Left ventricle myocardium inferior (tissue), 1 donor: Measurements from ENCODE around the gene KDM1B. TPM values are rescaled to one million over a fixed set of nuclear protein-coding genes. Genes with fewer than 3 reads are reported as not detected.

ENCODE experiments used
- DNase-seq: peaks from one replicate; pipeline ENCODE4 v3.0.0-alpha.2; 2020
- H3K27ac ChIP-seq: fragments of 200-600 bp; replicated peaks from 2 replicates; pipeline ENCODE4 v1.8.0; 2021
- H3K27me3 ChIP-seq: fragments of 200-600 bp; 2 replicates; pipeline ENCODE4 v1.8.0; 2021; ENCODE audit warnings: low read depth
- H3K36me3 ChIP-seq: fragments of 200-600 bp; 2 replicates; pipeline ENCODE4 v1.8.0; 2021
- H3K4me1 ChIP-seq: fragments of 200-600 bp; 2 replicates; pipeline ENCODE4 v1.8.0; 2021
- H3K4me3 ChIP-seq: fragments of 200-600 bp; 2 replicates; pipeline ENCODE4 v1.8.0; 2021; ENCODE audit warnings: mild to moderate bottlenecking, moderate library complexity
- H3K9me3 ChIP-seq: fragments of 200-600 bp; replicated peaks from 2 replicates; pipeline ENCODE4 v1.8.0; 2021
- intact Hi-C: fragments of 100-400 bp; cut with micrococcal nuclease; formaldehyde crosslinking; loops from one replicate; pipeline ENCODE4 v1.11.0; 2022
- total RNA-seq: library from RNA; stranded (reverse); fragmentation: NEBNext Ultra II Directional; extraction: Animal tissue kit (Norgen Biotek cat#: 25700); gene quantifications from one replicate; pipeline ENCODE4 v1.2.1, GENCODE V29; 2021
- TF ChIP-seq, protein P1 (sequence below): fragments of 200-600 bp; IDR thresholded peaks from 2 replicates; pipeline ENCODE4 v1.8.0; 2021; ENCODE audit warnings: antibody characterized with exemption, mild to moderate bottlenecking, borderline replicate concordance
- donor health status: DM: no; HTN: yes; CAD: no; lungs with severe emphysema.

Gene KDM1B
- total RNA-seq, 1 donor from 2014 or later: 14.3 TPM

DNA sequence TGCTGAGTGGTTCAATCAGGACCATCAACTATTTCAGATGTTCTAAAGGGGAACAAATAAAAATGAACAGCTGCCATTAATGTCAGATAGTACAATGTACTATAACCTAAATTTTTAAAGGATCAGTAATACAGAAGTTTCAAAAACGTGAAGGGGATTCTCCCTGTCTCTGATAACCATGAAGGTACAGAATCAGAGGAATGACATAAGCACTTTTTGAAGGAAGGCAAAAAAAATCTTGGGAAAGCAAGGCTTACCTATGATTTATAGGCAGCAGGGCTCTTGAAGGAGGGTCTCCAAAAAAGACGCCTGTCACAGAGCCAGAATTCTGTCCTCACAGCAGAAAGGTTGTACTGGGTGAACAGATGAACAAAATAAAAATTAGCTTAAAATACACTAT, 89.0 kb downstream of the KDM1B start:
- H3K9me3 ChIP-seq: no peaks in the 10 kb centered on the region
- peaks cover 54% of the 10 kb centered on the region for H3K36me3 ChIP-seq
- no peaks in the 10 kb centered on the region for H3K4me1 ChIP-seq
- intact Hi-C loops: no loop called here
- no peaks in the 10 kb centered on the region for H3K27me3 ChIP-seq
- no peak overlapping the region for H3K27ac ChIP-seq
- TF ChIP-seq, protein P1, sequence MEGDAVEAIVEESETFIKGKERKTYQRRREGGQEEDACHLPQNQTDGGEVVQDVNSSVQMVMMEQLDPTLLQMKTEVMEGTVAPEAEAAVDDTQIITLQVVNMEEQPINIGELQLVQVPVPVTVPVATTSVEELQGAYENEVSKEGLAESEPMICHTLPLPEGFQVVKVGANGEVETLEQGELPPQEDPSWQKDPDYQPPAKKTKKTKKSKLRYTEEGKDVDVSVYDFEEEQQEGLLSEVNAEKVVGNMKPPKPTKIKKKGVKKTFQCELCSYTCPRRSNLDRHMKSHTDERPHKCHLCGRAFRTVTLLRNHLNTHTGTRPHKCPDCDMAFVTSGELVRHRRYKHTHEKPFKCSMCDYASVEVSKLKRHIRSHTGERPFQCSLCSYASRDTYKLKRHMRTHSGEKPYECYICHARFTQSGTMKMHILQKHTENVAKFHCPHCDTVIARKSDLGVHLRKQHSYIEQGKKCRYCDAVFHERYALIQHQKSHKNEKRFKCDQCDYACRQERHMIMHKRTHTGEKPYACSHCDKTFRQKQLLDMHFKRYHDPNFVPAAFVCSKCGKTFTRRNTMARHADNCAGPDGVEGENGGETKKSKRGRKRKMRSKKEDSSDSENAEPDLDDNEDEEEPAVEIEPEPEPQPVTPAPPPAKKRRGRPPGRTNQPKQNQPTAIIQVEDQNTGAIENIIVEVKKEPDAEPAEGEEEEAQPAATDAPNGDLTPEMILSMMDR: no peak
- DNase-seq: no peak
- no peak overlapping the region for H3K4me3 ChIP-seq

DNA sequence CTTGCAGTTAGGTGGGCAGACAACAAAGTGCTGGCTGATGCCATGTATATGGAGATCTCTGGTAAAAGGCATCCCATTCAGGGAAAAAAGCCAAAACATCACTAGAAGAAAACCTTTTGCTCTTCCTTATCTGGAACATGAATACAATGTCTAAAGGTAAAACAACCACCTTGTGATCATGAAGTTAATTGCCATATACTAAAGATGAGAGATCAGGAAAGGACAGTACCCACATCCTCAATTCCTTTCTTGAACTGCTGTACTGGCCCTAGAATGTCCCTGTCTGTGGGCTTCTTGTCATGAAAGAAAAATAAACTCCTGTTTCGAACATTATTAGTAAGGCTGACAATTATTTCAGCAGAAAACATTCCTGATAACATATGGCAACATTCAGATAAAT, 89.9 kb downstream of the KDM1B start:
- Histone ChIP-seq H3K27ac (no peak overlapping the region), H3K27me3 (no peaks in the 10 kb centered on the region), H3K4me3 (no peak overlapping the region), H3K9me3 (no peaks in the 10 kb centered on the region), H3K4me1 (no peaks in the 10 kb centered on the region), H3K36me3 (peaks cover 58% of the 10 kb centered on the region)
- no peak for DNase-seq
- intact Hi-C loops: no loop called here
- TF ChIP-seq, protein P1: no peak

DNA sequence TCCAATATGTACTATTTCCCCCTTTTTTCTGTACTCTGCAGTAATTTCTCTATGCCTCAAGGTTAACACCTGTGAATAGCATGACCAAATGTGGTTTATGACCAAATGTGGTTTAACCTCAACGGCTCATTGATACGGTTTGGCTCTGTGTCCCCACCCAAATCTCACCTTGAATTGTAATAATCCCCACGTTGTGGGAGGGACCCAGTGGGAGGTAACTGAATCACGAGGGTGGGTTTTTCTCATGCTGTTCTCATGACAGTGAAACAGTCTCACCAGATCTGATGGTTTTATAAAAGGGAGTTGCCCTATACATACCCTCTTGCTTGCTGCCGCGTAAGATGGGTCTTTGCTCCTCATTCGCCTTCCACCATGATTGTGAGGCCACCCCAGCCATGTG, 90.4 kb downstream of the KDM1B start:
- Histone ChIP-seq H3K27me3 (no peaks in the 10 kb centered on the region), H3K4me3 (no peak overlapping the region), H3K36me3 (peaks cover 63% of the 10 kb centered on the region), H3K4me1 (no peaks in the 10 kb centered on the region), H3K9me3 (no peaks in the 10 kb centered on the region), H3K27ac (no peak overlapping the region)
- intact Hi-C loops: no loop called here
- no peak for DNase-seq
- TF ChIP-seq, protein P1: no peak

DNA sequence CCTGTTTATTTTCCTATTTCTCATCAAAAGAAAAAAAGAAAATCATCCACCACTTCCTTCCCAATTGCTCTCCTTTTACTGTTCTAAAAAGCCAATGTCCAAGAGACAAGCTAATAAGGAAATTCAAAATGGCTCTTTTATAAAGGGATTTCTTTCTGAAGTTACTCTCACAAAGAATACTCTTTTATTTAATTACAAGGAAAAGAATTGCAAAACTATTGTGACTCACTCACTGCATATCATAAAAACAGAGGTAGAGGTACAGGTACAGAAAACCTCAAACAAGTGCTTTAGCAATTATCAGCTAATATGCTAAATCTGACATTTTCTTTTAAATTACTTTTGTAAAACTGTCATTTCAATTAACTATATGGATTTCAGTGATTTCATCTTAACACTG, 91.0 kb downstream of the KDM1B start:
- Histone ChIP-seq H3K4me1 (no peaks in the 10 kb centered on the region), H3K27me3 (no peaks in the 10 kb centered on the region), H3K36me3 (peaks cover 68% of the 10 kb centered on the region), H3K4me3 (no peak overlapping the region), H3K9me3 (no peaks in the 10 kb centered on the region), H3K27ac (no peak overlapping the region)
- TF ChIP-seq, protein P1: no peak
- no peak for DNase-seq
- intact Hi-C loops: no loop called here

DNA sequence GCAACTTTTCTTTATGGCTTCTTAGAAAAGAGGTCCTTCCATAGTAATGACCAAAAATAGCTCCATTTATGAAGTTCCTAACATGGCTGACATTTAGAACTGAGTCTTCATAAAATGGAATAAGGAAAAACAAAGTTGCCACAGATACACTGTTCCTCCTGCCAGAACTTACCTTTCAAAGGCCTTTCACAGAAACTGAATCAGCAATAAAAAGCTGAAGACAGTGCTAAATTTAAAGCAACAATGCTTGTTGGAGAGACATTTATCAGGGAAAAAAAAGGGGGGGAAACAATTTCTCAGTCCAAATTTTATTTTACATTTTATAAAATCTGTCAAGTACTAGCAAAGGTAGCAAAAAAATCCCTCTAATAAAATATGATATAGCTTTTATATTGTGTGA, 91.8 kb downstream of the KDM1B start:
- H3K4me1 ChIP-seq: no peaks in the 10 kb centered on the region
- H3K27me3 ChIP-seq: no peaks in the 10 kb centered on the region
- no peak overlapping the region for H3K27ac ChIP-seq
- intact Hi-C loops: no loop called here
- H3K9me3 ChIP-seq: no peaks in the 10 kb centered on the region
- no peak for DNase-seq
- TF ChIP-seq, protein P1: no peak
- no peak overlapping the region for H3K4me3 ChIP-seq
- H3K36me3 ChIP-seq: peaks cover 72% of the 10 kb centered on the region

DNA sequence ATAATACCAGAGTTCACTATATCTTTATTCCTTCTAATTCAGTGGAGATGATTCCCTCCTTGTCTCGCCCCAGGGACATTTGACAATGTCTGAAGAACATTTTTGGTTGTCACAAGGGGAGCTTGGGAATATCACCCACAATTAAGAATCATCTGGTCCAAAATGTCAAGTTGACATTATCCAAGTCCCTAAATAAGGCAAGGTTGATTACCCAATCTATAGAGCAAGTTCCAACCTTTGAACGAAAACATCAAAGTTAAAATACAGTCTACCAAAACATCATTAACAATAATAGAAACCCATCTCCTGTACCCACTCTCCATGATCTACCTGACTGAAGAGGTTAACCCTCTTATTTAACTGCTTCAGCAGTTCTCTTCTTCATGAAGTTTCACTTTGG, 93.5 kb downstream of the KDM1B start:
- intact Hi-C loops: no loop called here
- H3K36me3 ChIP-seq: peaks cover 67% of the 10 kb centered on the region
- TF ChIP-seq, protein P1: no peak

More for the DNA sequence above, 93.5 kb downstream of the KDM1B start:
- H3K4me3 ChIP-seq: no peak overlapping the region
- H3K4me1 ChIP-seq: no peaks in the 10 kb centered on the region
- DNase-seq: no peak
- H3K27ac ChIP-seq: no peak overlapping the region
- H3K27me3 ChIP-seq: no peaks in the 10 kb centered on the region
- H3K9me3 ChIP-seq: no peaks in the 10 kb centered on the region
